AG08395 (cell line): ENCODE results near the gene RNF126.

ENCODE experiments used
- DNase-seq: peaks from one replicate; pipeline ENCODE4 v3.0.0; 2012; ENCODE audit warnings: mixed read lengths, low spot score

The RNF126 gene

GRCh38 chr19:662207-662961 lies 630 bp downstream of the RNF126 start:
- DNase-seq: peak; percentile 32

- peak; percentile 46 for DNase-seq
Measured at GRCh38 chr19:661427-662196, 1.4 kb downstream of the RNF126 start.

- no peak for DNase-seq
Measured at GRCh38 chr19:660793-661426, 2.1 kb downstream of the RNF126 start.

- DNase-seq: peak; percentile 62
Measured at GRCh38 chr19:658916-659839, 3.8 kb downstream of the RNF126 start.

- DNase-seq: no peak
Measured at GRCh38 chr19:658059-658839, 4.8 kb downstream of the RNF126 start.

GRCh38 chr19:657611-658010 lies 5.4 kb downstream of the RNF126 start:
- no peak for DNase-seq

GRCh38 chr19:656751-657559 lies 6.1 kb downstream of the RNF126 start:
- no peak for DNase-seq

GRCh38 chr19:655691-656090 lies 7.3 kb downstream of the RNF126 start:
- no peak for DNase-seq

GRCh38 chr19:653425-653824 lies 9.6 kb downstream of the RNF126 start:
- DNase-seq: no peak

GRCh38 chr19:652467-653389 lies 10.3 kb downstream of the RNF126 start:
- no peak for DNase-seq

GRCh38 chr19:651991-652390 lies 11.0 kb downstream of the RNF126 start:
- no peak for DNase-seq

- no peak for DNase-seq
Measured at GRCh38 chr19:651114-651818, 11.7 kb downstream of the RNF126 start.

GRCh38 chr19:650121-650520 lies 12.9 kb downstream of the RNF126 start:
- no peak for DNase-seq

GRCh38 chr19:648904-649801 lies 13.9 kb downstream of the RNF126 start:
- no peak for DNase-seq

GRCh38 chr19:648305-648704 lies 14.7 kb downstream of the RNF126 start:
- no peak for DNase-seq

GRCh38 chr19:647566-648284 lies 15.3 kb downstream of the RNF126 start:
- DNase-seq: no peak
